SU-DHL-6 (cell line): ENCODE results near the gene ZBTB16.

Experiments used
- CTCF ChIP-seq: fragments of 200-600 bp; sonication (generic); IDR thresholded peaks from one replicate; pipeline ENCODE4 v1.5.1; 2017; ENCODE audit warnings: antibody characterized with exemption, mild to moderate bottlenecking, low read length, moderate library complexity; ENCODE audit not compliant: insufficient read depth, poor library complexity, severe bottlenecking
- EZH2phosphoT487 ChIP-seq: fragments of 200-600 bp; sonication (generic), shearing (Covaris generic); conservative IDR thresholded peaks from 2 replicates; pipeline ENCODE4 v1.6.1; 2018; ENCODE audit warnings: mild to moderate bottlenecking, antibody characterized with exemption, low read length, moderate library complexity, mixed read lengths

DNA sequence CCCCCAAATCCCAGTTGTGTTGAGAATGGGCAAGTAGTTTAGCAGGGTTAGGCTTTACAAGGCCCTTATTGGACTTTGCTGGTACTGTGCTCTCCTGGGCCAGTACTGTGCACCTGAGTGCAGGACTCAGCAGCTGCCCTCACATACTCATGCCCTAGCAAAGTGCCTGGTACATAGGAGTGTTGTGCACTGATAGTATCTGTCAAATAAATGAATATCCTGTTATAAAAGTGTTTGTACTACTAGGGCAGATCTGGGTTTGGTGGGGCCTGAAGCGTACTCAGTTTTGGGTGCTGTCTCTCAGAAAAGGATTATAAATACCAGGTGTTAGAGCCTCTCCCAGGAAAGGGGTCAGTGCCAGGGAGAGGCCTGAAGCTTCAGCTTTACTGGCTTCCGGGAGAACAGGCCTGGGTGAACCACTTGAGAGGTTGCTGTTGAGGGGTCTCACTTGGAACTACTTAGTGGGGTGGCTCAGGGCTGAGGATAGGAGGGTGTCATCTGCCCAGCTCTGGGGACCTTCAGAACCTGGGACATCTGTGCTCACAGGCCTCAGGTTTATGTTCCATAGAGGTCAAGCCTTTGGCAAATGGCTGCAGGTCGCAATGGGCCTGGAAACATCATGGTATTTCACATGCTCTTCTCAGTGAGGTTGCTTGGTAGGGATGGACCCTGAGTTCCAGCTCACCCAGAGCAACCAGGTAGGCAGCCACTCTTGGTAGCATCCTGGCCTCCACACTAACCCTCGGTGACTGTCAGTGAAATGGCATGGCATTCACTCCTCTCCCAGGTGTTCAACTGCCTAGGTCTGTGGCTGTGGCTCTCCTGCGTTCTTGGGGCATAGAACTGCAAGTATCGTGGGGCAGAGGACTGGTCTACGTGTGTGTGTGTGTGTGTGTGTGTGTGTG is 106.1 kb downstream of the ZBTB16 start:
- TF ChIP-seq CTCF, result no peak
- no peak for TF ChIP-seq EZH2phosphoT487
